ENCODE data around the gene GPR146.

GRCh38 chr7:1068013-1068412 is 23.7 kb downstream of the GPR146 start:
- TF ChIP-seq POLR2A (IDR thresholded peaks at IDR 0.05) (no peak), CTCF (IDR thresholded peaks at IDR 0.05) (no peak)

All from lower leg skin (tissue), 3 donors.